ENCODE results near the gene HHIPL1.
A peak's percentile ranks its signal among the peaks of the same experiment; 100 is the strongest.

HHIPL1 gene

GRCh38 chr14:99612071-99612737 is 32.7 kb upstream of the HHIPL1 start:
- DNase-seq: no peak

DNA sequence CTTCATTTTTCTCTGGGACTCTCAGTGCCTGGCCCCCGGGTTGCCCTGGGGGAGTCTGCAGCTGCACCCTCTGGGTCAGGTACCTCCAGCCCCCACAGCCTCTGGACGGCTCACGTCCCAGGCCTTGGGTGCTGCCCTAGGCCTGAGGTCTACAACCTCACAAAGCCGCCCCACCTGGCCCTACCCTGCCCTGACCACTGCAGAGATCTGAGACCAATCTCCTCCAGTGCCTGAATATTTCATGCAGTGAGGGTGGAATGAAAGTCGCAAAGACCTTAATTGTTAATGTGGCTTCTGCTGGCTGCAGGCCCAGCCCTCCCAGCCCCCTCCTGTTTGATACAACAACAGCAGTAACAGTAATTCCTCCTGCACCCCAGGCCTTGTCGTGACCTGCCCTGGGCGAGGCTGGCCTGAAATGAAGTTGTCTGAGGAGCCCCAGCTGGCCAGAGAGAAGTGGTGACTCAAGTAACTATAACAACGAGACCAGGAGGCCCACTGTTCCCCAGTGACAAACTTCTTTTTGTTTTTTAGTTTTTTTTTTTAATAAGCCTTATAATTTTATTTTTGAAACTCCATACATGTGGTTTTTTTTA is 32.1 kb upstream of the HHIPL1 start:
- DNase-seq: no peak

DNA sequence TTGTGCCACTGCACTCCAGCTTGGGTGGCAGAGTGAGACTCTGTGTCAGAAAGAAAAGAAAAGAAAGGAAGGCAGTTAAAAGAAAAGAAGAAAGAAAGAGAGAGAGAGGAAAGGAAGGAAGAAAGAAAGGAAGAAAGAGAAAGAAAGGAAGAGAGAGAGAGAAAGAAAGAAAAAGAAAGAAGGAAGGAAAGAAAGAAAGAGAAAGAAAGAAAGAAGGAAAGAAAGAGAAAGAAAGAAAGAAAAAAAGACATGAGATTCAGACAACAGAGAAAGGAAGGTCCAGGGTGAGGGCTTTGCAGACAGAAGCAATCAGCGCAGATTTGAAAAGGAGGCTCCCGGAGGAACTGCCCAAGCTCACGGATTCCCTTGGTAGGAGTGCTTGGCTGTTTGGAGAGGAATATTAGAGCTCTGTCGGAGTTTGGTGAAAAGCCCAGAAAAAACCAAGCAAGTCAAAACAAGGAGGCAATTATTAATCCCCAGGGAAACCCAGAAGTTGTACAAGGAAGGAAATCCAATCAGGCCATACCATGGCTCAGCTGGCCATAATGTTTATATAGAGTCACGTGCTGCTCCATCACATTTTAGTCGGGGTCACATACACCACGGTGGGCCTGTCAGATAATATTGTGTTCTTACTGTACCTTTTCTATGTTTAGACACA is 29.3 kb upstream of the HHIPL1 start:
- no peak for DNase-seq

GRCh38 chr14:99616832-99617800 is 27.8 kb upstream of the HHIPL1 start:
- DNase-seq: no peak

DNA sequence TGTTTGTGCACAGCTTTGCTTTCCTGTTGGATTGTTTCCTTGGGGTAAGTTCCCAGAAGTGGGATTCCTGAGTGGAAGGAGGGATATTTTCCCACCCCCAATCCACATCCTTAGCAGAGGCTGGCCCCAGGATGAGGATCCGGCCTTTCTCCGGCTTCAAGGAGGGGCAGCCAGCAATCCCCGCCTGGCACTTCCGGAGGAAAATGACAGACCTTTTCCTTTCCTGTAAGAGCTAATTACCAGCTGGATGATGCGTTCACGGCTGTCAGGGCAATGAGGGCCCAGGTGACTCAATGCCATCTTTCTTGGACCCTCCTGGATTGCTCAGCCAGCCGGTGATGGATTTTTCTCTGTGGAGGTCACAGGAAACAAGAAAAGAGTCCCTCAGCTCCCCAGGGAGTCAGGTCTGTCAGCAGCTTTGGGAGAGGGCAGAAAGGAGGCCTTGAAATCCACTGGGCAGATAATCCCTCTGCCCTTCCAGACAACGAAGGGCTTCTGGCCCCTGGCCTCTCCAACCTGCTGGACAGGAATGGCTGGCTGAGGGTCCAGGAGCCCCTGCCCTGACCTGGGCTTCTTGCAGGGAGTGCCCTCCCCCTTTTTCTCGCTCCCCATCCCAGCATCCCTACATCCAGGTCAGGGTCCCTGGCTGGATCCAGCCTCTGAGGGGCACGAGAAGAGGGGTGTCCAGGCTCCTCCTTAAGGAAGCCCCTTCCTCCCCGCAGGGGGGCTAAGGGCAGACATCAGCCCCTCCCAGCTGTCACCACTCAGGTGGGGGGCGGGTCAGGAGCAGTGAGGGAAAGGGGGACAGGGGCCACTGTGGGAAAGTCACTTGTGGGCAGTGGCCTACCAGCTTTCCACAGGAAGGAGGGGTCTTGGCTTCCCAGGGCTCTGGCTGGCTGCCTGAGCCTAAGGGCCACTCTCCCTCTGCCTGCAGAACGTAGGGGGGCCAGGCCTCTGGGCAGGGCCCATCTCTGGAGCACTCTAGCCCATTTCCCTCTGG is 24.8 kb upstream of the HHIPL1 start:
- no peak for DNase-seq

- DNase-seq: no peak
These were observed 23.0 kb upstream of the HHIPL1 start for GRCh38 chr14:99621948-99622347.

DNA sequence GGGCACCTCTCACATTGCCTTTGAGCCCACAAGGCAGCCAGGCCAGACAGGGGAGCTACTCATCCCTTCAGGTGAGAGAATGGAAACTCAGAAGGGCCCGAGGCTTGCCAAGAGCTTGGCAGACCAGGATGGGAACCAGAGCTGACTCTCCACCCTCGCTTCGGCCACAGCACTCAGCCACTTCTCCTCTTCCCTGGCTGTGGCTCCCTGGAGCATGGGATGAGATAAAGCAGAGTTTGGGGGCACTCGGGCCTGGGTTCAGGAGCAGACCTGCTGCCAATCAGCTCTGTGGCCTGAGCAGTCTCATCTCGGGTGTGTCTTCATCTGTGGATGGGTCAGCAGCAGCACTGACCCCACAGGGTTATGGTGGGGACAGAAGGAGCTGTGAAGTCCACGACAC is 20.9 kb upstream of the HHIPL1 start:
- DNase-seq: no peak

DNA sequence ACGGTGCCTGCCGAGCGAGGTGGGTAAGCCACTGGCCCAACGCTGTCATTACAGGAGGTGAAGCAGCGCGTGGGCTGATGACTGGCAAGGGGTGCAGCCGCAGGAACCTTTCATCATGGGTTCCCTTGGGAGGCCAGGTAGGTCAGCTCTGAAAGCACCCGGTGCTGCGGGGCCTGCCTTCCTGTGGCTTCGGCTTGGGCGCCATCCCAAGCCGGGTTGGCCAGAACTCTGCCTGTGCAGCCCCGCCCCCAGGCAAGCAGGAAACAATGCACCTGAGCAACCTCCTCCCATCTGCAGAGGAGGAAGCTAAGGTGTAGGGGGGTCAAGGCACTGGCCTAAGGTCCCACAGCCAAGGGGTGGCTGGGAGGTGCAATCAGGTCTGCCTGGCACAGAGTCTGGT is 20.0 kb upstream of the HHIPL1 start:
- DNase-seq: no peak

DNA sequence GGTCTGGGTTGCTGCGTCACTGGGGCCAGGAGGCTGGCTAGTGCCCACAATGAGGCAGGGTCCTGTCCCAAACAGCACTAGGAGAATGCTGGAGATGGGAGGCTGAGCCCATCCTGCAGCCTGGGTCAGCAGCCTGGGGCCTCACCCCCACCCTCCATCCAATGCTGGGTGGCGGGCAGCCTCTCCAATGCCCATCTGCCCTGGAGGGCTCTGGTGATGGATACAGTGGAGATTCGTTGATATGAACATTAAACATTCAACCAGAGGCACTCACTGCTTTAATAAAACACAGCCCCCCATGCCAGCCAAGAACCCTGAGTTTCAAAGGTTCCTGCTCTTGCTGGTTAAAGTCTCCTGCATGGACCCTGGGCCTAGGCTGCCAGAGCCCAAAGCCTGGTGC is 19.5 kb upstream of the HHIPL1 start:
- no peak for DNase-seq

DNA sequence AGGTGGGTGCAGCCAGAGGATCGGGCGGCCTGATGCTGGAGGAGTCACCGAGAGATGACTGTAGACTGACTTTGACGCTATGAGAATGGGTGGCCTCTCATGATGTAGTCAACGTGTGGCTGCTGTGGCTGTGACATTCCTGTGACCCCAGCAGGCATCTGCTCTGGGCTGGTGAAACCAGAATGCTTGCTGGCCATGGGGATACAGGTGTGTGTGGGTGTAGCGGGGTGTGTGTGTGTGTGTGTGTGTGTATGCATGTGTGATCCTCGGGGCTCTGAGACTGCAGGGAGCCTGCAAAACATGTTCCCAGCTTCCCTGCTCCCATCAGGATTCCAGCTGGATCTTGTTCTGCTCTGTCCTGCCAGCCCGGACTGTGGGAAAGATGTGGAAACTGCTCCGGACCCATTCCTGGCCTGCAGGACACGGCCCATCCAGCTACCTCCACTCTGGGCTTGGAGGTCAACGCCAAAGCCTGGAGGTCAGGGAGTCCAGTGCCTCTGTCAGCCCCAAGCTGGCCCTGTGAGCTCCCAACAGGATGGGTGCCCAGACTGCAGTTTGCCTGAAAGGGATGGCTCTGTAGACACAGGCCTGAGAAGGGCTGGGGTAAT is 18.8 kb upstream of the HHIPL1 start:
- DNase-seq: no peak

DNA sequence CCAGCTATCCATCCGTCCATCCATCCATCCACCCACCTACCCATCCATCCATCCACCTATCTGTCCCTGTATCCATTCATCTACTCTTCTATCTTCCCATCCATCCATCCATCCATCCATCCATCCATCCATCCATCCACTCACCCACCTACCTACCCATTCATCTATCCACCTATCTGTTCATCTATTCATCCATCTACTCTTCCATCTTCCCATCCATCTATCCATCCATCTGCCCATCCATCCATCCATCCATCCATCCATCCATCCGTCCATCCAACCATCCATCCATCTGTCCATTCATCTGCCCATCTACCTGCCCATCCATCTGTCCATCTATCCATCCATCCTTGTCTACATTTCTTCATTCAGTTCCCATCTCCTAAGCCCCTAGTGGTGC is 17.8 kb upstream of the HHIPL1 start:
- DNase-seq: no peak

- no peak for DNase-seq
These were observed 17.2 kb upstream of the HHIPL1 start for GRCh38 chr14:99627510-99628381.

DNA sequence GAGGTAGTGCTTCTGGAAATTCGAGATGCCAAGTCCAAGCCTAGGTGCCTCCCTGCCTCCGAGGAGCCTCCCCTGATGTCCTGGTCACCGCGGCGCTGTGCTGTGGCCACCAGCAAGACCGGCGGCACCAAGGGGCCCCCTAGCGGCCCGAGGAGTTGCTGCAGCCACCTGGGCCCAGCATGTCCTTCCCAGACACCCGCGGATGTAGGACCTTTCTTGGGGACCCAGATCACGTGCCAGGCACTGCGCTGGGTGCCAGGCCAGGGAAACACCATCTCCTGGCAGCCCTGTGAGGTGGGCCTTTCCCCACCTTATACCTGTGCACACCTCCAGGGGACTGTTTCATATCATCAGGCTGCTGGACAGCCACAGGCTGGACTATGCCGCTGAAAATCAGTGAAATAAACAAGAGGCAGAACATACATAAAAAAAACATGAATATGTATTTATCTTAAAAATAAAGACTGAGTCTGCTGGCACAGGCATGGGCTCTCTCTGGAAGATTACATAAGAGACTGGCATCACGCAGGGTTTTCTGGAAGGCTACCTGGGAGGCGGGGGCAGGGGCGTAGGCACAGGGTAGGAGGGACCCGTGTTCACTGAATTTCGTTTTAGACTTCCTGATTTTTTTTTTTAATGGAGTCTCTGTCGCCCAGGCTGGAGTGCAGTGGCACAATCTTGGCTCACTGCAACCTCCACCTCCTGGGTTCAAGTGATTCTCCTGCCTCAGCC is 15.9 kb upstream of the HHIPL1 start:
- peak; percentile 55 to 69 for DNase-seq

GRCh38 chr14:99630202-99630601 is 14.7 kb upstream of the HHIPL1 start:
- DNase-seq: no peak

- DNase-seq: no peak
These were observed 12.4 kb upstream of the HHIPL1 start for GRCh38 chr14:99632410-99633035.

- DNase-seq: no peak
These were observed 11.8 kb upstream of the HHIPL1 start for GRCh38 chr14:99633141-99633540.

- DNase-seq: no peak
These were observed 11.0 kb upstream of the HHIPL1 start for GRCh38 chr14:99633918-99634317.

DNA sequence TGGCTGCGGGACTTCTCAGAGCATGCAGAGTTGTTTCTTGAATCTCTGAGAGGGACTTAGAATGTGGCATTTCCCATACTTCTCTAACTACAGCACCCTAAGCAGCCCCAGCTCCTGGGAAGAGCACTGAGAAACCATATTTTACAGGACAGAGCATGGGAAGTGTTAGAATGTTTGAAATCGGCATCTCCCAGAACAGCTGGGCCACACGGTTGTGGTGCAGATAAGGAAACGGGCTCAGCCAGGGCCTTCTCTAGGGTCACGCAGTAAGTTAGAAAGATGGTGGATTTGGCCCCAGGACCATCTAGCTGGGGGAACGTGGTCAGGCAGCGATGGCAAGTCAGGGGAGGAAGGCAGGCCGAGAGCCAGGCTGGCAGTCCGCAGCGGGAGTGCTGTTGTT is 10.5 kb upstream of the HHIPL1 start:
- DNase-seq: no peak

- DNase-seq: no peak
These were observed 9.8 kb upstream of the HHIPL1 start for GRCh38 chr14:99635116-99635515.

Measured in CD4-positive, alpha-beta T cell treated with Interleukin-1 beta for 1 hour (primary cell).